Testis (tissue), 2 donors: Measurements from ENCODE around the gene FURIN.

Experiments used
- CTCF ChIP-seq, 3 experiments: fragments of 450-650 bp in 2 of 3; fragments of 200-600 bp in 1 of 3; sonication (generic) in 1 of 3; IDR thresholded peaks; one replicate each; pipeline ENCODE4 v1.5.1; 2016 to 2019; ENCODE audit warnings: antibody characterized with exemption in 3 of 3, mild to moderate bottlenecking in 2 of 3, moderate library complexity in 1 of 3
- POLR2A ChIP-seq: fragments of 450-650 bp; IDR thresholded peaks from one replicate; pipeline ENCODE4 v1.6.1; 2017; ENCODE audit warnings: antibody characterized with exemption, mild to moderate bottlenecking, moderate library complexity

GRCh38 chr15:90904746-90905145 lies 36.4 kb downstream of the FURIN start:
- TF ChIP-seq CTCF (IDR thresholded peaks at IDR 0.05) = no peak
- no peak for TF ChIP-seq POLR2A
